Osteocyte (in vitro differentiated cells): ENCODE measurements around the gene LEPR. TPM values are rescaled to one million over a fixed set of nuclear protein-coding genes. Genes with fewer than 3 reads are reported as not detected.

Source experiments
- DNase-seq: peaks from one replicate; pipeline ENCODE4 v3.0.0; 2021; ENCODE audit warnings: mixed read lengths; ENCODE audit not compliant: unreplicated experiment; ENCODE audit errors: extremely low spot score
- H3K27ac Mint-ChIP-seq: one replicate; pipeline ENCODE4 v1.8.0; 2021; ENCODE audit warnings: mild to moderate bottlenecking, mixed read lengths; ENCODE audit not compliant: unreplicated experiment
- H3K27me3 Mint-ChIP-seq: one replicate; pipeline ENCODE4 v1.8.0; 2021; ENCODE audit warnings: mixed read lengths; ENCODE audit not compliant: unreplicated experiment
- H3K36me3 Mint-ChIP-seq: one replicate; pipeline ENCODE4 v1.8.0; 2021; ENCODE audit warnings: mixed read lengths; ENCODE audit not compliant: unreplicated experiment
- H3K4me1 Mint-ChIP-seq: one replicate; pipeline ENCODE4 v1.8.0; 2021; ENCODE audit warnings: mixed read lengths; ENCODE audit not compliant: unreplicated experiment
- H3K4me3 Mint-ChIP-seq: one replicate; pipeline ENCODE4 v1.8.0; 2021; ENCODE audit warnings: mild to moderate bottlenecking, moderate library complexity, mixed read lengths; ENCODE audit not compliant: unreplicated experiment
- H3K9me3 Mint-ChIP-seq: one replicate; pipeline ENCODE4 v1.8.0; 2021; ENCODE audit warnings: mixed read lengths; ENCODE audit not compliant: unreplicated experiment
- CTCF ChIP-seq: fragments of 200-600 bp; sonication (generic); IDR thresholded peaks from 2 replicates; pipeline ENCODE4 v1.5.0; 2021; ENCODE audit warnings: antibody characterized with exemption, mild to moderate bottlenecking, moderate library complexity
- total RNA-seq: library from RNA; stranded (reverse); gene quantifications from 2 replicates; pipeline ENCODE4 v1.2.1, GENCODE V29; 2021

LEPR gene
- total RNA-seq, 1 donor from 2014 or later: 14.2 TPM

GRCh38 chr1:65434760-65435159, 14.3 kb downstream of the LEPR start:
- no peaks in the 10 kb centered on the region for H3K9me3 Mint-ChIP-seq
- H3K27ac Mint-ChIP-seq: peak overlapping the region; percentile 17
- peaks cover 49% of the 10 kb centered on the region for H3K4me1 Mint-ChIP-seq
- DNase-seq: no peak
- H3K4me3 Mint-ChIP-seq: no peak overlapping the region
- H3K27me3 Mint-ChIP-seq: no peaks in the 10 kb centered on the region
- peaks cover 35% of the 10 kb centered on the region for H3K36me3 Mint-ChIP-seq
- TF ChIP-seq CTCF: no peak

GRCh38 chr1:65435987-65436386, 15.5 kb downstream of the LEPR start:
- peak overlapping the region; percentile 17 for H3K27ac Mint-ChIP-seq
- H3K36me3 Mint-ChIP-seq: peaks cover 28% of the 10 kb centered on the region
- H3K27me3 Mint-ChIP-seq: no peaks in the 10 kb centered on the region
- no peak for DNase-seq
- H3K4me3 Mint-ChIP-seq: no peak overlapping the region
- no peaks in the 10 kb centered on the region for H3K9me3 Mint-ChIP-seq
- TF ChIP-seq CTCF: no peak
- peaks cover 36% of the 10 kb centered on the region for H3K4me1 Mint-ChIP-seq

GRCh38 chr1:65437616-65438015, 17.1 kb downstream of the LEPR start:
- DNase-seq: no peak
- Mint-ChIP-seq H3K36me3 (peaks cover 14% of the 10 kb centered on the region), H3K27me3 (no peaks in the 10 kb centered on the region), H3K4me3 (no peak overlapping the region), H3K9me3 (peaks cover 11% of the 10 kb centered on the region), H3K27ac (no peak overlapping the region), H3K4me1 (peaks cover 24% of the 10 kb centered on the region)
- no peak for TF ChIP-seq CTCF

GRCh38 chr1:65440322-65440900, 19.9 kb downstream of the LEPR start:
- H3K27ac Mint-ChIP-seq: no peak overlapping the region

GRCh38 chr1:65440915-65441314, 20.4 kb downstream of the LEPR start:
- Mint-ChIP-seq H3K4me3 (no peak overlapping the region), H3K27ac (no peak overlapping the region), H3K9me3 (peaks cover 13% of the 10 kb centered on the region), H3K4me1 (peaks cover 8% of the 10 kb centered on the region), H3K27me3 (no peaks in the 10 kb centered on the region), H3K36me3 (peaks cover 4% of the 10 kb centered on the region)
- DNase-seq: no peak
- TF ChIP-seq CTCF: no peak

More at GRCh38 chr1:65440322-65440900, 19.9 kb downstream of the LEPR start:
- Mint-ChIP-seq H3K9me3 (peaks cover 13% of the 10 kb centered on the region), H3K36me3 (peaks cover 4% of the 10 kb centered on the region), H3K4me3 (no peak overlapping the region), H3K27me3 (no peaks in the 10 kb centered on the region), H3K4me1 (peaks cover 13% of the 10 kb centered on the region)
- TF ChIP-seq CTCF: no peak
- no peak for DNase-seq
